HK-2 (cell line): ENCODE measurements around the gene EVI5L.

ENCODE experiments used
- DNase-seq: peaks from one replicate; pipeline ENCODE4 v3.0.0-alpha.2; 2018; ENCODE audit not compliant: unreplicated experiment

EVI5L gene

DNA sequence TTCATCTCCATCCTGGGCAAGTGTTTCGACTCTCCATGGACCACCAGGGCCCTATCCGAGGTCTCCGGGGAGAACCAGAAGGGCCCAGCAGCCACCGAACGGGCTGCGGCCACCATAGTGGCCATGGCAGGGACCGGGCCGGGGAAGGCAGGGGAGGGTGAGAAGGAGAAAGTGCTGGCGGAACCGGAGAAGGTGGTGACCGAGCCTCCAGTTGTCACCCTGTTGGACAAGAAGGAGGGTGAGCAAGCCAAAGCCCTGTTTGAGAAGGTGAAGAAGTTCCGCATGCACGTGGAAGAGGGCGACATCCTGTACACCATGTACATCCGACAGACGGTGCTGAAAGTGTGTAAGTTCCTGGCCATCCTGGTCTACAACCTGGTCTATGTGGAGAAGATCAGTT is 68.9 kb downstream of the EVI5L start:
- no peak for DNase-seq

DNA sequence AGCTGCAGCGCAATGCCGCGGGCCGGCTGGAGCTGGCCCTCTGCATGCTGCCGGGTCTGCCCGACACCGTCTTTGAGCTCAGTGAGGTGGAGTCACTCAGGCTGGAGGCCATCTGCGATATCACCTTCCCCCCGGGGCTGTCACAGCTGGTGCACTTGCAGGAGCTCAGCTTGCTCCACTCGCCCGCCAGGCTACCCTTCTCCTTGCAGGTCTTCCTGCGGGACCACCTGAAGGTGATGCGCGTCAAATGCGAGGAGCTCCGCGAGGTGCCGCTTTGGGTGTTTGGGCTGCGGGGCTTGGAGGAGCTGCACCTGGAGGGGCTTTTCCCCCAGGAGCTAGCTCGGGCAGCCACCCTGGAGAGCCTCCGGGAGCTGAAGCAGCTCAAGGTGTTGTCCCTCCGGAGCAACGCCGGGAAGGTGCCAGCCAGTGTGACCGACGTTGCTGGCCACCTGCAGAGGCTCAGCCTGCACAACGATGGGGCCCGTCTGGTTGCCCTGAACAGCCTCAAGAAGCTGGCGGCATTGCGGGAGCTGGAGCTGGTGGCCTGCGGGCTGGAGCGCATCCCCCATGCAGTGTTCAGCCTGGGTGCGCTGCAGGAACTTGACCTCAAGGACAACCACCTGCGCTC is 69.8 kb downstream of the EVI5L start:
- no peak for DNase-seq

DNA sequence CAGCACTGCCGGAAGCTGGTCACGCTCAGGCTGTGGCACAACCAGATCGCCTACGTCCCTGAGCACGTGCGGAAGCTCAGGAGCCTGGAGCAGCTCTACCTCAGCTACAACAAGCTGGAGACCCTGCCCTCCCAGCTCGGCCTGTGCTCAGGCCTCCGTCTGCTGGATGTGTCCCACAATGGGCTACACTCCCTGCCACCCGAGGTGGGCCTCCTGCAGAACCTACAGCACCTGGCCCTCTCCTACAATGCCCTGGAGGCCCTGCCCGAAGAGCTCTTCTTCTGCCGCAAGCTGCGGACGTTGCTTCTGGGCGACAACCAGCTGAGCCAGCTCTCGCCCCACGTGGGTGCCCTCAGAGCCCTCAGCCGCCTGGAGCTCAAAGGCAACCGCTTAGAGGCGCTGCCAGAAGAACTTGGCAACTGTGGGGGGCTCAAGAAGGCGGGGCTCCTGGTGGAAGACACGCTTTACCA is 70.4 kb downstream of the EVI5L start:
- DNase-seq: no peak

- DNase-seq: no peak
These were observed 70.9 kb downstream of the EVI5L start for GRCh38 chr19:7900931-7901330.

GRCh38 chr19:7901337-7901736 is 71.3 kb downstream of the EVI5L start:
- no peak for DNase-seq

DNA sequence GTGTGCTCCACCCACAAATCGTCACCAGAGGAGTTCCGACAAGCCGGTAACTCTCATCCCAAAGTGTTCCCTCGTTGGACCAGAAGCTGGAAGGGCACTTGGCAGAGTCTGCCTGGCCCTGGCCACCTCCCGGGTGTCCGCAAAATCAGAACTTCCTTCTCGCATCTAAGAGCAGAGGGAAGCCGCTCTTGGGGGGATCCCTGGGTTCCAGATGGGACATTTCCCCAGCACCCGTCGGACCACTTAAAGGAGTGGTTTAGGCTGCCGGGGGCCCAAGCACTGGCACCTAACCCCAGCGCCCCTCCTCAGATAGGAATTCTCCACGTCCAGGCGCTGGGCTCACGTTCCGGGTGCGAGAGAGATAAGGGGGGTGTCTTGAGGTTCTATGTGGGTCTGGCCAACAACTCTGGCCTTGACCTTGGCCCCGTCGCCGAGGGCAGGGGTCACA is 72.8 kb downstream of the EVI5L start:
- DNase-seq: no peak

GRCh38 chr19:7903244-7904073 is 73.4 kb downstream of the EVI5L start, which contains the start of gene MAP2K7:
Gene MAP2K7 (plus strand): TSS chr19:7903877. CDS start chr19:7903945, 68 bp downstream.
- peak; percentile 100 for DNase-seq

DNA sequence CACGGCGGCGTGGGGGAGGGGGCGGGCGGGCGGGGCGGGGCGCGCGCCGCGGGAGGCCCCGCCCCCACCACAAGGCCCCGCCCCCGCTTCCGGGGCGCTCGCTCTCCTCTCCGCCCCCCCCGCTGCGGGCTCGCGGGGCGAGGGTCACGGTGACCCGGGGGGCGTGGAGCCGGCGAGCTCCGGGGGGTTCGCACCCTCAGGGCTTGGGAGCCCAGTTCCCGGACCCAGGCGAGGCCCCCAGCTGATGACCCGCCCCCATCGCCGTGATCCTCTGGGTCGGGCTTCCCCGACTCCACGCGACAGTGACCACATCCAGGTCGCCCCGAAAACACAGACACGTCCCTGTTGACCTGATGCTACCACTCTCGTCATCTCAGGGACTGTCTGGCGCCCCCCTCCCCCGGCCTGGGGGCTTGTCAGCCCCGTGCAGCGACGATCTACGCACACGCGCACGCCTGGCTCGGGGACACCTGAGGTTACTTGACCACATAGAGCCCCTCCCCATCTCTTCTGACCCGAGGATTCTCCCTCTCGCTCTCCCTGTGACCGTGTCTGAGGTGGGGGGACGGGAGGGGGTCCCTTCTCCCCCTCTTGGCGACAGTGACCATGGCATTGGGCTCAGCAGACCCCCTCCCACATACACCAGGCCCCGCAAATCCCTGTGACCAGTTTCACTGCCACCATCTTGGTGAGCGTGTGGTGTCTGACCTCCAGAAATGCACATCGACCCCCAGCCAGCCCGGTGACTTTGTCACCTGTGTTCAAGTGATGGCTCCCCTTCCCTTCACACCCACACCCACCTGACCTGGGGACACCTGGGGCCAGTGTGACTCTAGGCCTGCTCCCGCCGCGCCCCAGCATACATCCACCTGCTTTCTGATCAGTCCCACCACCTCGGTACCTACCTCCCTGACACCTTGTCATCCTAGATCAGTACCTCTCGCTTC is 74.3 kb downstream of the EVI5L start:
- DNase-seq: no peak

- DNase-seq: no peak
These were observed 75.2 kb downstream of the EVI5L start for GRCh38 chr19:7905268-7905667.

- DNase-seq: no peak
These were observed 75.8 kb downstream of the EVI5L start for GRCh38 chr19:7905859-7906258.

- no peak for DNase-seq
These were observed 77.1 kb downstream of the EVI5L start for GRCh38 chr19:7907122-7907521.

GRCh38 chr19:7907544-7907943 is 77.5 kb downstream of the EVI5L start:
- no peak for DNase-seq

GRCh38 chr19:7908078-7908699 is 78.2 kb downstream of the EVI5L start:
- no peak for DNase-seq

GRCh38 chr19:7908742-7909461 is 78.9 kb downstream of the EVI5L start:
- DNase-seq: no peak

GRCh38 chr19:7909471-7910067 is 79.6 kb downstream of the EVI5L start:
- no peak for DNase-seq

DNA sequence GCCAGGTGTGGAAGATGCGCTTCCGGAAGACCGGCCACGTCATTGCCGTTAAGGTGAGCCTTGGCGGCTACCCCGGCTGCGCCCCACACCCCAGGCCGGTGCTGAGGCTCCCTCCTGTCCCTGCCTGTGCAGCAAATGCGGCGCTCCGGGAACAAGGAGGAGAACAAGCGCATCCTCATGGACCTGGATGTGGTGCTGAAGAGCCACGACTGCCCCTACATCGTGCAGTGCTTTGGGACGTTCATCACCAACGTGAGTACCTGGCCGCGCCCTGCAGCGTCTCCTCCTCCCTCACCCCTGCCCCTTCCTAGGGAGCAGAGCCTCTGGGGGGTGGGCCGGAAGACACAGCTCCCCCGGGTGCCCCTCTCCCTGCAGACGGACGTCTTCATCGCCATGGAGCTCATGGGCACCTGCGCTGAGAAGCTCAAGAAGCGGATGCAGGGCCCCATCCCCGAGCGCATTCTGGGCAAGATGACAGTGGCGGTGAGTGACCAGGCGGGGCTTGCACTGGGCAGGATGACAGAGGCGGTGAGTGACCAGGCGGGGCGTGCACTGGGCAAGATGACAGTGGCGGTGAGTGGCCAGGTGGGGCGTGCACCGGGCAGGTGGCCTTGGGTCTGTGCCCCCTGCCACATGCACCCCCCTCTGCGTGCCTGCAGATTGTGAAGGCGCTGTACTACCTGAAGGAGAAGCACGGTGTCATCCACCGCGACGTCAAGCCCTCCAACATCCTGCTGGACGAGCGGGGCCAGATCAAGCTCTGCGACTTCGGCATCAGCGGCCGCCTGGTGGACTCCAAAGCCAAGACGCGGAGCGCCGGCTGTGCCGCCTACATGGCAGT is 80.5 kb downstream of the EVI5L start:
- no peak for DNase-seq

DNA sequence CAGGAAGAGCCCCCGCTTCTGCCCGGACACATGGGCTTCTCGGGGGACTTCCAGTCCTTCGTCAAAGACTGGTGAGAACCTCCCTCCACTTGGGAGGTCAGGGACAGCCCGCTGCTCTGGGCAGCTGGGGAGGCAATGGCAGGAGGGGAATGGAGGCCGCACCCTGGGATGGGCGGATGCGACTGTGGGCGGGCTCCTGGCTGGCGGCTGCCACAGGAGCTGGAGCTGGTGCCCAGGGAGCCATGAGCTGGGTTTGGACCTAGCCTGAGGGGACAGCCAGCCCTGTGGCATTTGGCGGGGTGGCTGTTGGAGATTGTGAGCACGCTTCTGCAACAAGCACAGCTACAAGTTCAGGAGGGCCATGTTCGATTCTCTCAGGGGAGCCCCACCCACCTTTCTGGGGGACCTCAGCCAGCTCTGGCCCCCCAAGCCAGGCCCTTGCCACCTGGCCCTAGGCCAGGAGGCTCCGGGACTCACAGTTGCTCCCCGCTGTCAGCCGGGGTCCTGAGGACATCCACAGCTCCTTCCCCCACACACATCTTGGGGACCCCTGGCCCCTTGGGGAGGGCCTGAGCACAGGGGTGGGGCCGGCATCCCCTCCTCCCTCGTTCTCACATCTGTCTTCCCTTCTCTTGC is 81.6 kb downstream of the EVI5L start:
- no peak for DNase-seq

GRCh38 chr19:7912144-7912696 is 82.2 kb downstream of the EVI5L start:
- DNase-seq: no peak
